NCI-H2227 (cell line): ENCODE data around the gene ABHD12.
"Not testable (repeated sequence)": the region's sequence is repeated elsewhere in the genome, so short reads cannot be mapped to it uniquely, and the experiment has no call there.

Source experiments
- DNase-seq: peaks from one replicate; lab custom pipeline; 2025; ENCODE audit not compliant: unreplicated experiment; lab: John Stamatoyannopoulos, UW

The ABHD12 gene

DNA sequence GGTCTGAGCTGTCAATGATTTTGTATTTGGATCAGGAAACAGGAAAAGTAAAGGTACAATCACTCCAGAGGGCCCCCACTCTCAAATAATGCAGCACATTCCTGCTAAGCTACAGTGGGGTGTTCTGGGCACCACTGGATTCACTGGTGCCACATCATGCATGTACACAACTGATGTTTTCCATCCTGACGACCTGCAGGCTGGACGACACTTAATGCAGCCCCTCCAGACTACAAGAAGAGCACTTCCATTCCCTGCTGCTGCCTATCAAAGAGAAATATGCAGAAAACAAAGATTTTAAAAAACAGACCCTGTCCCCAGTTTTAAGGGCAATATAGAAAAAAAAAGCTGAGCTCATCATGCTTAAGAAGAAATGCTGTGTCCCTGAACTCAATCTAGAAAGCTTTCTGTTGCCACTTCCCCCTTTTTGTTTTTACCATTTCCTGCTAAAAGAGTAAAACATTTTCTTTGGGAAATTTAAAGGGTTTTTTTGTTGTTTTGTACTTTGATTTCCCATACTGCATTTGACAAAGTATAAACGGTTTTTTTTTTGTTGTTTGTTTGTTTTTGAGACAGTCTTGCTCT lies 35.5 kb downstream of the ABHD12 start:
- no peak for DNase-seq

DNA sequence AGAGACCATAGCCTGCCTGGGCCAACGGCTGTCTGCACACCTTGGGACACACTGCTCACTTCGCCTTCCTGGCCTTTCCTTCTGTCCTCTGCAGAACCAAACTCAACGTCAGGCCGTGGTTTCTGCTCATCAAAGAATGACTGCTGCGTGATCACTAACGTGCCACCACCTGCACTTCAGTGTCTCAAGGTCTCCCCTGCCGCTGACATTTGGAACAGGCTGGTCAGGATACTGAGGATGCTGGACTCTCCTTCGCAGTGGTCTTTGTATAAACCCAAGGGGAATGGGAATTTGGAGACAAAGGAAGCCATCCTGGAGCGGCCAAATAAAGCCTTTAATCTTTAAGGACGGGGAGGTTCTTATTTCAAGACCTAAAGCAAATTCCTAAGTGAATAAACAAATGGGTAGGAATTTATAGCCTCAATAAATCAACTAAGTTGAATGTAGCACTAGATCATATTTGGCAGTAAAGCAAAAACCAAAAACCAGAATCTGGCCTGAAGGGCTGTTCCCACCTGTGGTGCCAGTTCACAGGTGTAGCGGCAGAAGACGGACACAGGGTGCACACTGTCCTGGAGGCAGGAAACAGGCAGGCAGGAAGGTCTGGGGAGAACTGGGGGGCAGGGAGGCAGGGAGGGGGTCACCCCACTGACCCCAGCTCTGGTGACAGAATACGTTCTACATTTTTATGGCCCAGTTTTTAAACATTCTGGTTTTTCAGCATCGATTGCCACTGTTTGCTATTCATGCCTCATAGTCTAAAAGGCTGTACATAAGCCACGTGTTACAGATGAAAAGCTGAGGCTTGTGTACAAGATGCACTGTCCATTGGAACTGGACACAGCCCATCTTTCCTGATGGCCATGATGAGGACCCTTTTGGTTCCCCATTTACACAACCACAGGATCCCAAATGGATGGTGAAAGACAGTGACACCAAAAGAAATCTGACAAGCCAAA lies 36.6 kb downstream of the ABHD12 start:
- no peak for DNase-seq

DNA sequence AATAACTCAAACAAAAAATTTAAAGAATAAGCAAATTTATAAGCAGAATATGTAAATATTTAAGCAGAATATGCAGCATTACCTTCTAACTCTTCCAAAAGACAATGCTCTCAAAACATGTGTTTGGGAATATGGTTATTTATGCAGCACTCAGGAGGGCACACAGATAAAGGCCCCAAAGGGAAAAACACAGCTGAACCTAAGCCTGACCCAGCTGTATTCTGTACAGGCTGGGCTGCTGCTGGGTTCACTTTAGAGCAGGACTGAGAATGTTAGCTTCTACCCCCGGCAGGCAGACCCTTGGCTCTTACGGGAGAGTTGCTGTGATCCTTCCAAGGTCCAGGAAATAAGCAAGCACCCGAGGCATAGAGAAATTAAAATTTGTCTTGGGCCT lies 37.3 kb downstream of the ABHD12 start:
- no peak for DNase-seq

DNA sequence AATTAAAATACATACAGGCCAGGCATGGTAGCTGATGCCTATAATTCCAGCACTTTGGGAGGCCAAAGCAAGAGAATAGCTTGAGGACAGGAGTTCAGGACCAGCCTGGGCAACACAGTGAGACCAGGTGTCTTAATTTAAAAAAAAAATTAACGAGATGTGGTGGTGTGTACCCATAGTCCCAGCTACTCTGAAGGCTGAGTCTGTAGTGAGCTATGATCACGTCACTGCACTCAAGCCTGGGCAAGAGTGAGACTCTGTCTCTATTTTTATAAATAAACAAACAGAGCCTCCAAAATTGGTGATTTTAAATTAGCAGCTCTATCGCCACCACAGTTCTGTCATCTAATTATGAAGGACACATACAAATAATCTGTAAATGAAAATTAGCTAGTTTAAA lies 37.9 kb downstream of the ABHD12 start:
- DNase-seq, result no peak

DNA sequence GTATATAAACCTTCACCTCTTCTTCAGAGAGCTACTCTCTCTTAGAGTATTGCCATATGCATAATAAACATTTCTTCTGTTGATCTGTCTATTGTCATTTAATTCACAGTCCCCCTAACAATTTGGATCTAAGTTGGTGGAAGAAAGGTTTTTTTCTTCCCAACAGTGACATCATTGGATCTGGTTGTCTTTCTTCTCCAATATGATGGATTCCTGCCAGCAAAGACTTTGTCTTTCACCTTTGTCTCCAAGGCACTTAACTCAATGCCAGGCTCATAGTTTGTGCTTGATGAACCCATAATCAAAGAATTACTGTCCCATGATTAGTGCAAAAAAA lies 39.6 kb downstream of the ABHD12 start:
- DNase-seq, result no peak

DNA sequence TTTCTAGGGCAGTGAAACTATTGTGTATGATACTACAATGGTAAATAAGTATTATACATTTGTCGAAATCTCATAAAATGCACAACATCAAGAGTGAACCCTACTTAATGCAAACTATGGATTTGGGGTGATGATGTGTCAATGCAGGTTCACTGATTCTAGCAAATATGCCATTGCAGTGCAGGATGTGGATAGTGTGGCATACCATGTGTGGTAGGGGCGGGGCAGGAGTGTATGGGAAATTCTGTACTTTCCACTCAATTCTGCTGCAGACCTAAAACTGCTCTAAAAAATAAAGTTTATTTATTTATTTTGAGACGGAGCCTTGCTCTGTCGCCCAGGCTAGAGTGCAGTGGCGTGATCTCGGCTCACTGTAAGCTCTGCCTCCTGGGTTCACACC lies 44.3 kb downstream of the ABHD12 start:
- DNase-seq, result no peak

DNA sequence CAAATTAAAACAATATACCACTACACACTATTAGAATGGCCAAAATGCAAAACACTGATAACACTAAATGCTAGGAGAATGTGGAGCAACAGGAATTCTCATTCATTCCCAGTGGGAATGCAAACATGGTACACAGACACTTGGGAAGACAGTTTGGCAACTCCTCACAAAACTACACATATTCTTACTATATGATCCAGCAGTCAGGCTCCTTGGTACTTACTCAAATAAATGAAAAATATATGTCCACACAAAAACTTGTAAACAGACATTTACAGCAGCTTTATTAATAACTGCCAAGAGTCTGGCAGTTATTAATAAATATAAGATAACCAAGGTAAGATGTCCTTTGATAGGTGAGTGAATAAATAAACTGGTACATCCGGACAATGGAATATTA lies 44.9 kb downstream of the ABHD12 start:
- DNase-seq, result no peak

DNA sequence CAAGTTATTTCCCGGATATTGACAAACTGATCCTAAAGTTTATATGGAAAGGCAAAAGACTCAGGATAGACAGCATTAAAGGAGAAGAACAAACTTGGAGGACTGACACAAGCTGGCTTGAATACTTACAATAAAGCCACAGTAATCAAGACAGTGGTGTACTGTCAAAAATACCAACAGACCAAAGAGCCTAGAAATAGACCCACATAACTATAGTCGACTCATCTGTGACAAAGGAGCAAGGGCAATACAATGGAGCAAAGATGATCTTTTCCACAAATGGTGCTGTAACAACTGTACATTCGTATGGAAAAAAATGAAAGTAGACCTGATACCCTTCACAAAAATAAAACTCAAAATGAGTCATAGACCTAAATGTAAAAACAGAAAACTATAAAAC lies 46.0 kb downstream of the ABHD12 start:
- DNase-seq, result no peak

DNA sequence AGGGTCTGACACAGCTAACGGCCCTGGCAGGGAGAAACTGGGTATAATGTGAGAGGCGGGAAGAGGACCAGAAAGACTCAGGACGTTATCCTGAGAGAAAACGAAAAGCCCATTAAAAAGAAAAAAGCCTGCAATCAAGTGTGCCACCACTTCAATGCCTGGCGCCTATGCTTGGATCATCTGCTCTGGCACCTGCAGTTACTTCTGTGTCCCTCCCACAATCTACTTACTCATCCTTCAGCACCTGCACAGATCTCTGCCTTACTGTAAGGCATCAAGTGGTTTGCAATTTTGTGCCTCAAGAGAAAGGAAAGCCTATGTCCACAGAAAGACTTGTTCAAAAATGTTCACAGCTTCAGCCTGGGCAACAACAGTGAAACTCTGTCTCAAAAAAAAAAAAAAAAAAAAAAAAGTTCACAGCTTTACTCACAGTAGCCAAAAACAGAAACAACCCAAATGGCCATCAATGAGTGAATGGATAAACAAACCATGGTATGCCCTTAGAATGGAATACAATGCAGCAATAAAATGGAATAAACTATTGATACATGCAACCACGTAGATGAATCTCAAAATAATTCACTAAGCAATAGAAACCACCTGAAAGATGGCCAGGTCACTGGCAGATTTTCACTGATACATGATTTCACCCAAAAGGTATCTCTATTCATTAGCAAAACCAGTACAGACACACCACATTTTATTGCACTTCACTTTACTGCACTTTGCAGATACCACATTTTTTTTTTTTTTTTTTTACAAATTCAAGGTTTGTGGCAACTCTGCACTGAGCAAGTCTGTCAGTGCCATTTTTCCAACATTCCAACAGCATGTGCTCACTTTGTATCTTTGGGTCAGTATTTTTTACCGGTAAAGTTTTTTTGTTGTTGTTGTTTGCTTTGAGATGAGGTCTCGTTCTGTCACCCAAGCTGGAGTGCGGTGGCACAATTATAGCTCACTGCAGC lies 48.6 kb downstream of the ABHD12 start:
- DNase-seq, result peak; percentile 21

DNA sequence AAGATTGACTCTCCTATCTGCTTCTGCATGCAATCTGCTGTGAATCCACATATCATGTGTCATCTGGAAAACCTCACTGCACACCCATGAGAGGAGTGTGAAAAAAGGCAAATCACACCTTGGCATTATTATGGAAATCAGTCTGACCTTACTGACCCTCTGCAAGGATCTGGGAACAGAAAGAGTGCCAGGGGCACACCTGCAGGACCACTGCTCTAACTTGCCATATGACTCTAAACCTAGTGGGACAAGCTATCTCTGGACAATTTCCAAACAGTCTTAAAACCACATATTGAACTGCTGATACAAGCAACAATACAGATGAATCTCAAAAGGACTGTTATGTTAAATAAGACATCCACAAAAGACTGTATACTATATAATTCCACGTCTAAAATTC lies 50.3 kb downstream of the ABHD12 start:
- DNase-seq, result no peak

DNA sequence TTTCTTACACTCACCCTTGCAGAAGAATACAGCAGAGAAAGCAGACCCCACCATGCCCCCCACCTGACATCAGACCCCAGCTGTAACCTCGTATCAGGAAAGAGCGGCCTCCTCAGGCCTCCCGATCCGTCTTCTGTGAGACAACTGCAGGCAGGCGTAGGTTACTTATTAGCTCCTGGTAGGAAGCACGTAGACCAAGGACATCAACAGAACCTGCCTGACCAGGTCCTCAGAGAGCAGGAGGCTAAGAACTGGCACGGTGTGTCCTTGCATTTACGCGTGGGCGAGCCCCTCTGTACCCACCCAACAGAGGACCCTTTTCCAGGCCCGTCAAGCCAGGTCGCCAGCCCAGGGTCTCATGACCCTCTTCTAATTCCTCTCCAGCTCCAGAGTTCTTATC lies 51.0 kb downstream of the ABHD12 start:
- DNase-seq, result no peak

DNA sequence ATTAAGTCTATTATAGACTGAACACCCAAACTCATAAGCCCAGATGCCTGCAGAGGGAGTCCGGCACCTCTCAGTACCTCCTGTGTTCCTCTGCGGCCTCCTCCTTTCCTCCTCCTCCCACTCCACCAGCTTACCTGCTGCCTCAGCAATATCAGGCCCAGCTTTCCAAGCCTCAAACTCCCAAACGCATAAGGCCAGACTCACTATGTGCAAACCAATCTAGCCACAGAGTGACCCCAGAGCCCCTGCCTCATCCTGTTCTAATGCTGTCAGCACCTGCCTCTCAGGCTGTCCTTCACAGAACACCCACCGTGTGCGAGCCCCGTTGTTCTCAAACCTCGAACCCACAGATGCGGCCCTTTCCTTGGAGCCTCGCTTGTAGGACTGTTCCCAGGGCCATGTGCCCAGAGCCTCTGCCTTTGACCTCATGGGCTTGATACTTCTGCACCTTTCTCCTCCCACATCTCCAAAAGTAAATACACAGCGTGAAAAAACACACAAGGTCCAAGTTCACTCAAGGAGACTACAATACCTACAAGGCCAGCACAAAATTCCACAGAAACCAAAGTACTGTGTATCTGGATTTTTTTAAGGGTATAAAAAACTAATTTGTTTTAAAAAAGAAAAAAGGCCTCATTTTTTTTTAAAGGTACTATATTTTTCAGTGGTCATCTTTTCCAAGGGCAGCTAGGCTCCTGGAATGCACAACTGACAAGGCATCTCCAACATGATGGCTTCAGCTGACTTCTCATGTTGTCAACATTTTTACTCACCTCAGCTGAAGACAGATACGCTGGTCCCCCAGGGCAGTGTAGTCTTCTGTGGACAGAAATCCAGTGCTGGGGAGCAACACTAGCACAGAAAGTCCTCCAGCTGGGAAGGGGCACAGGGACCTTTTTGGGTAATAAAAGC lies 52.3 kb downstream of the ABHD12 start:
- no peak for DNase-seq

DNA sequence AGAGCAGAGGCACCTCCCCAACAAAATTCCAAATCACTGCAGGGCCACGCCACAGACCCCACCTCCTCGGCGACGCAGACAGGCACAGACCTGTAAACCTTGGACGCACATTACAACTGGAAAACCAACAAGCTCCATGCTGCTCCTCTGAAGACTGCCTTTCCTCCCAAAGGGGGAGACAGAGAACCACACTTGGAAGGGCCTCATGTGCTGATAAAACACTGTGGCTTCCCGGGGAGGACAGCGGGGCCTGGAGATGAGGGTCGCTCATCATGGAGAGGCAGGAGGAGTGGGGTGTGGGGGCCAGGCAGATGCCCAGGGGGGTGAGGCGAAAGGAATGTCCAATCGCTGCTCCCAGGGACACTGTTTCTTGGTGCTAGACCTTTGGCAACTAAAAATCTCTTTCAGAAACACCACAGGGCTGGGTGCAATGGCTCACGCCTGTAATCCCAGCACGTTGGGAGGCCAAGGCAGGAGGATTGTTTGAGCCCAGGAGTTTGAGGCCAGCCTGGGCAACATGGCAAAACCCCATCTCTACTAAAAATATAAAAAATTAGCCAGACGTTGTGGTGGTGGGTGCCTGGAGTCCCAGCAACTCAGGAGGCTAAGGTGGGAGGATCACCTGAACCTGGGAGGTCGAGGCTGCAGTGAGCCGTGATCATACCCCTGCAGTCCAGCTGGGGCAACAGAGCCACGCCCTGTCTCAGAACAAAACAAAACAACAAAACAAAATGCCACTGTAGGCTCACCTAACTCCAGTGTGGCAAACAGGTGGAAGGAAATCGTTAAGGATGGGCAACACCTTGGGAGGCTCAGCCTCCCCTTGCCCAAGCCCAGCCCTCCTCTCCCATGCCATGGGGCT lies 53.8 kb downstream of the ABHD12 start:
- peak; percentile 31 for DNase-seq

DNA sequence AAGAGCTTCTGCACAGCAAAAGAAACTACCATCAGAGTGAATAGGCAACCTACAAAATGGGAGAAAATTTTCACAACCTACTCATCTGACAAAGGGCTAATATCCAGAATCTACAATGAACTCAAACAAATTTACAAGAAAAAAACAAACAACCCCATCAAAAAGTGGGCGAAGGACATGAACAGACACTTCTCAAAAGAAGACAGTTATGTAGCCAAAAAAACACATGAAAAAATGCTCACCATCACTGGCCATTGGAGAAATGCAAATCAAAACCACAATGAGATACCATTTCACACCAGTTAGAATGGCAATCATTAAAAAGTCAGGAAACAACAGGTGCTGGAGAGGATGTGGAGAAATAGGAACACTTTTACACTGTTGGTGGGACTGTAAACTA lies 55.7 kb downstream of the ABHD12 start:
- DNase-seq, result not testable (repeated sequence)

DNA sequence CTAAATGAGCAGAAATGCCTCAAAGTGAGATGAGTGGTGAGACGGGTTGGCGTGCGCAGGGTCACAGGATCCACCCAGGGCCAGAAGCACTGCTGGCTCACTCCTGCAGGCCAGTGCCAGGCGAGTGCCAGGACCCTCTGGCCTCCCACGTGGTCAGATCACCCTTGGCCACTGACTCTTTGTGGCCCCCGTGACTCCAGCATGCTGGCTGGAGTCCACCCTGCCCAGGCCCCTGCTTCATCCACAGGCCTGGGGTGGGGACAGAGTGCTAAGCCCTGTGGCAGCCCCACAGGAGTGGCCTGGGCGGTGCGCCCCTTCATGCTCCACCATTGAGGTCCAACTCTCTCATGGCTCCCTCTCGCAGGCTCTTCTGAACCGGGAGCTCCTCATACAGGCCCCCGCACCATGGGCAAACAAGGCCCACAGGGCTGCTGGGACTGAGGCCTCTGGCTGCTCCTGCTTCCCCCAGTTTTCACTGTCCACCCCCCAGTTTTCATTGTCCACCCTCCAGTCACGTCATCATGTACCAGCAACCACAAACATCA lies 61.6 kb downstream of the ABHD12 start:
- DNase-seq, result no peak

DNA sequence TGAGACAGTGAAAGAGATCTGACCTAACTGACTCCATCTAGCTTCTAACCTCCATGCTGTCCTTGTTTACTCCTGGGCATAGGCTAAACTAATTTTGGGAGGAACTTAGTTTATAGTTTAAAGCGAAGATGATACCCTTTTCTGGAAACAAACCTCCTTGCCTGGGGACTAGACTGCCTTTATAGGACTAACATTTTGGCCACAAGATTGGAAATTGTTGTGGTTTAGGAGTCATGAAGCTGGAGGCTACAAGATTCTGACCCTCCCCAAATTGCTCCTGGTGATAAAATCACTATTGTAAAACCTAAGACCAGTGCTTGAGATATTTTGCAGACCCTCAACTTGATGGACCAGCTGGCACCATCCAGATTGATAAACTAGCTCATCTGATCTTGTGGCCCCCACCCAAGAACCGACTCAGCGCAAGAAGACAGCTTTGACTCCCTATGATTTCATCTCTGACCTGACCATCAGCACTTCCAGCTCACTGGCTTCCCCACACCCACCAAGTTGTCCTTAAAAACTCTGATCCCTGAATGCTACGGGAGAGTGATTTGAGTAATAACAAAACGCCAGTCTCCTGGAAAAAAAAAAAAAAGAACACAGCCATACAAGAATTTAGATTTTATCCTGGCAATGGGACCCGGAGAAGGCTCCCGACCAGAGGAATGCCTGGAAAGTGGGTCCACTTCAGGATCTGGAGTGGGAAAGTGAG lies 63.0 kb downstream of the ABHD12 start:
- DNase-seq, result no peak

DNA sequence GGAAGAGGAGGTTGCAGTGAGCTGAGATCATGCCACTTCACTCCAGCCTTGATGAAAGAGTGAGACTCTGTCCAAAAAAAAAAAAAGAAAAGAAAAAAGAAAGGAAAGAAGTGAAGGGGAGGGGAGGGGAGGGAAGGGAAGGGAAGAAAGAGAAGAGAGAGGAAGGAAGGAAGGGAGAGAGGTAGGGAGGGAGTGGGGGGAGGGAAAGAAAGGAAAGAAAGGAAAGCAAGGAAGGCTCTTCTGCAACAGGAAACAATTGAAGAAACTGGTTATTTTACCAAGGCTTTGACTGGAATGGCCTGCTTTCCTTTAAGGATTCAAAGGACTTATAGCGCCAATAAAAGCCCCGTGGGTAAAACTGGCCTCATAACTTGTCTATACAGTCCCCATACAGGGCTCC lies 64.6 kb downstream of the ABHD12 start:
- no peak for DNase-seq

DNA sequence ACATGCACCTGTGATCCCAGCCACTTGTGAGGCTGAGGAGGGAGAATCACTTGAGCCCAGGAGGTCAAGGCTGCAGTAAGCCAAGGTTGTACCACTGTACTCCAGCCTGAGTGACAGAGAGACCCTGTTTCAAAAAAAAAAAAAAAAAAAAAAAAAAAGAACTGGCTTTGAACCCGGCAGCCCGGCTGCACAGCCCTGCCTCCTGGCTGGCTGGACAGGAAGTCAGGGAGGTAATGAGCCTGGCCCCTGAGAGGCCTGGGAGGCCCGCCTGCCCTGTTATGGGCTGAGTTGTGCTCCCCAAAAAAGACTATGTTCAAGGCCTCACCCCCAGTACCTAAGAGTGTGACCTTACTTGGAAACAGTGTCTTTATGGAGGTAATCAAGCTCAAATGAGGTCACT lies 65.6 kb downstream of the ABHD12 start:
- no peak for DNase-seq

DNA sequence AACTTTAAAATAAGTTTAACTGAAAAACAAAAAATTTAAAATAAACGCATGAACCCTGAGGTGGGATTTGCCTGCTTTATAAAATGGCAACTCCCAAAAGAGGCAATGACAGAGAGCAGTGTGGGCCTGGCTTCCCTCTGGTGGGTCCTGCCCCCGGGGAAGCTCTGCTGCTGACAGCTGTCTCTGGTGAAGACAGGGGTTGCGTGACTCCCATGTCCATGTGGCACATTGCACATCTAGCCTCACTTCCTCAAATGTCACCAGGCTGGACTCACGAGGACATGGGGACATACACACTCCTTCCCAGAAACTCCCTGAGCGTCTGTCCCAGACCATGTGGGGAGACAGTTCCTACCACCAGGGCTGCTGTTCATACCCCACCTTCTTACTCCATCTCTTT lies 66.2 kb downstream of the ABHD12 start:
- DNase-seq, result no peak
